MCF 10A (cell line): ENCODE measurements around the gene CDH6. TPM values are rescaled to one million over a fixed set of nuclear protein-coding genes. Genes with fewer than 3 reads are reported as not detected.

ENCODE experiments used
- BruUV-seq: library from RNA; stranded (reverse); fragments of 400-500 nt; replicated peaks from 2 replicates; lab custom pipeline; 2021; lab: Mats Ljungman, UMichigan
- CTCF ChIA-PET: fragments of 300-600 bp; sonication (Branson Sonifier 250); formaldehyde crosslinking; extraction: SDS; loops from one replicate; lab custom pipeline; 2021; ENCODE audit warnings: antibody characterized with exemption, inconsistent platforms; lab: Yijun Ruan, JAX
- POLR2A ChIA-PET: fragments of 300-600, 350-650 bp; sonication (Branson Sonifier 250); formaldehyde crosslinking; extraction: SDS; loops from one replicate; lab custom pipeline; 2020; ENCODE audit warnings: antibody characterized with exemption, inconsistent platforms; lab: Yijun Ruan, JAX
- DNase-seq: peaks from one replicate; pipeline ENCODE4 v3.0.0-alpha.2; 2018; ENCODE audit not compliant: unreplicated experiment
- H3K27ac Mint-ChIP-seq: one replicate; pipeline ENCODE4 v1.8.0; 2022; ENCODE audit warnings: mild to moderate bottlenecking, low read depth, mixed read lengths; ENCODE audit not compliant: unreplicated experiment
- H3K27me3 Mint-ChIP-seq: one replicate; pipeline ENCODE4 v1.8.0; 2022; ENCODE audit warnings: mixed read lengths; ENCODE audit not compliant: insufficient read depth, unreplicated experiment
- H3K36me3 Mint-ChIP-seq: one replicate; pipeline ENCODE4 v1.8.0; 2022; ENCODE audit warnings: mild to moderate bottlenecking, moderate library complexity, mixed read lengths; ENCODE audit not compliant: insufficient read depth, unreplicated experiment
- H3K4me1 Mint-ChIP-seq: one replicate; pipeline ENCODE4 v1.8.0; 2022; ENCODE audit warnings: mixed read lengths; ENCODE audit not compliant: insufficient read depth, unreplicated experiment
- H3K4me3 Mint-ChIP-seq: one replicate; pipeline ENCODE4 v1.8.0; 2022; ENCODE audit warnings: mild to moderate bottlenecking, moderate library complexity, mixed read lengths; ENCODE audit not compliant: unreplicated experiment
- H3K9me3 Mint-ChIP-seq: one replicate; pipeline ENCODE4 v1.8.0; 2022; ENCODE audit warnings: mixed read lengths; ENCODE audit not compliant: unreplicated experiment
- intact Hi-C: fragments of 100-400 bp; cut with micrococcal nuclease; formaldehyde crosslinking; loops from 2 replicates; pipeline ENCODE4 v1.14.1; 2022
- total RNA-seq: library from RNA; stranded (reverse); gene quantifications from 2 replicates; pipeline ENCODE4 v1.2.3, GENCODE V29; 2022
- TF ChIP-seq, protein P1 (sequence below): fragments of 200-600 bp; IDR thresholded peaks from one replicate; pipeline ENCODE4 v1.8.0; 2022; ENCODE audit warnings: antibody characterized with exemption, mild to moderate bottlenecking; ENCODE audit not compliant: unreplicated experiment

CDH6 gene
- total RNA-seq, 1 experiment from 2014 or later: not detected

GRCh38 chr5:31165729-31166128 is 27.8 kb upstream of the CDH6 start:
- CTCF ChIA-PET: no interaction called here
- Mint-ChIP-seq H3K27ac (no peak overlapping the region), H3K4me1 (no peaks in the 10 kb centered on the region), H3K27me3 (no peaks in the 10 kb centered on the region), H3K9me3 (no peaks in the 10 kb centered on the region), H3K4me3 (no peak overlapping the region), H3K36me3 (no peaks in the 10 kb centered on the region)
- intact Hi-C loops: no loop called here
- no TSS peak for BruUV-seq
- POLR2A ChIA-PET: interaction anchor here (0.6 kb wide), 1 partner anchor 920 kb away, joined by 3 read pairs; no protein-coding TSS in a partner anchor
- TF ChIP-seq, protein P1, sequence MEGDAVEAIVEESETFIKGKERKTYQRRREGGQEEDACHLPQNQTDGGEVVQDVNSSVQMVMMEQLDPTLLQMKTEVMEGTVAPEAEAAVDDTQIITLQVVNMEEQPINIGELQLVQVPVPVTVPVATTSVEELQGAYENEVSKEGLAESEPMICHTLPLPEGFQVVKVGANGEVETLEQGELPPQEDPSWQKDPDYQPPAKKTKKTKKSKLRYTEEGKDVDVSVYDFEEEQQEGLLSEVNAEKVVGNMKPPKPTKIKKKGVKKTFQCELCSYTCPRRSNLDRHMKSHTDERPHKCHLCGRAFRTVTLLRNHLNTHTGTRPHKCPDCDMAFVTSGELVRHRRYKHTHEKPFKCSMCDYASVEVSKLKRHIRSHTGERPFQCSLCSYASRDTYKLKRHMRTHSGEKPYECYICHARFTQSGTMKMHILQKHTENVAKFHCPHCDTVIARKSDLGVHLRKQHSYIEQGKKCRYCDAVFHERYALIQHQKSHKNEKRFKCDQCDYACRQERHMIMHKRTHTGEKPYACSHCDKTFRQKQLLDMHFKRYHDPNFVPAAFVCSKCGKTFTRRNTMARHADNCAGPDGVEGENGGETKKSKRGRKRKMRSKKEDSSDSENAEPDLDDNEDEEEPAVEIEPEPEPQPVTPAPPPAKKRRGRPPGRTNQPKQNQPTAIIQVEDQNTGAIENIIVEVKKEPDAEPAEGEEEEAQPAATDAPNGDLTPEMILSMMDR: no peak
- no peak for DNase-seq

GRCh38 chr5:31169379-31169778 is 24.1 kb upstream of the CDH6 start:
- Mint-ChIP-seq H3K9me3 (no peaks in the 10 kb centered on the region), H3K4me1 (no peaks in the 10 kb centered on the region), H3K4me3 (no peak overlapping the region), H3K27ac (no peak overlapping the region), H3K27me3 (no peaks in the 10 kb centered on the region), H3K36me3 (no peaks in the 10 kb centered on the region)
- POLR2A ChIA-PET: no interaction called here
- intact Hi-C loops: no loop called here
- BruUV-seq: no TSS peak
- TF ChIP-seq, protein P1: no peak
- DNase-seq: no peak
- CTCF ChIA-PET: interaction anchor here (0.6 to 2.9 kb wide), 2 partner anchors 11 to 17 kb away, joined by 3 to 11 read pairs; no protein-coding TSS in a partner anchor

DNA sequence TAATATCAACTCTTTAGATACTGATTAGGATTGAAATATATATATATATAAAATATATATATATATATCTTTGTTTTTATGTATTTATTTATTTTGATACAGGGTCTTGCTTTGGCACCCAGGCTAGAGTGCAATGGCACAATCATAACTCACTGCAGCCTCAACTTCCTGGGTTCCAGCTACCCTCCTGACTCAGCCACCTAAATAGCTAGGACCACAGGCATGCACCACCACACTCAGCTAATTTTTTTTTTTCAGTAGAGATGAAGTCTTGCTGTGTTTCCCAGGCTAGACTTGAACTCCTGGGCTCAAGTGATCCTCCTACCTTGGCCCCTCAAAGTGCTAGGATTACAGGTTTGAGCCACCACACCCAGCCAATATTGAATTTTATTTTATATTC is 20.6 kb upstream of the CDH6 start:
- POLR2A ChIA-PET: no interaction called here
- TF ChIP-seq, protein P1: no peak
- no peaks in the 10 kb centered on the region for H3K4me1 Mint-ChIP-seq
- H3K27me3 Mint-ChIP-seq: no peaks in the 10 kb centered on the region
- no peak overlapping the region for H3K4me3 Mint-ChIP-seq
- no peak for DNase-seq
- no peak overlapping the region for H3K27ac Mint-ChIP-seq
- no peaks in the 10 kb centered on the region for H3K36me3 Mint-ChIP-seq
- intact Hi-C loops: no loop called here
- no TSS peak for BruUV-seq
- CTCF ChIA-PET: interaction anchor here (2.5 to 2.8 kb wide), 2 partner anchors 14 to 59 kb away, joined by 5 to 13 read pairs; no protein-coding TSS in a partner anchor
- H3K9me3 Mint-ChIP-seq: no peaks in the 10 kb centered on the region

GRCh38 chr5:31173614-31174013 is 19.9 kb upstream of the CDH6 start:
- no peaks in the 10 kb centered on the region for H3K27me3 Mint-ChIP-seq
- ChIA-PET CTCF (interaction anchor here (2.5 to 2.8 kb wide), 2 partner anchors 13 to 58 kb away, joined by 5 to 13 read pairs; no protein-coding TSS in a partner anchor), POLR2A (interaction anchor here (0.9 kb wide), 1 partner anchor 13 kb away, joined by 3 read pairs; no protein-coding TSS in a partner anchor)
- no TSS peak for BruUV-seq
- H3K9me3 Mint-ChIP-seq: no peaks in the 10 kb centered on the region
- H3K36me3 Mint-ChIP-seq: no peaks in the 10 kb centered on the region
- no peak overlapping the region for H3K27ac Mint-ChIP-seq
- H3K4me1 Mint-ChIP-seq: no peaks in the 10 kb centered on the region
- H3K4me3 Mint-ChIP-seq: no peak overlapping the region
- no peak for DNase-seq
- intact Hi-C loops: no loop called here
- TF ChIP-seq, protein P1: no peak
